ENCODE measurements around the gene MS4A3. TPM values are rescaled to one million over a fixed set of nuclear protein-coding genes. Genes with fewer than 3 reads are reported as not detected.

The MS4A3 gene
- total and polyA plus RNA-seq, 2 of the 4 experiments (the other 2 are of a cell fraction): not detected

DNA sequence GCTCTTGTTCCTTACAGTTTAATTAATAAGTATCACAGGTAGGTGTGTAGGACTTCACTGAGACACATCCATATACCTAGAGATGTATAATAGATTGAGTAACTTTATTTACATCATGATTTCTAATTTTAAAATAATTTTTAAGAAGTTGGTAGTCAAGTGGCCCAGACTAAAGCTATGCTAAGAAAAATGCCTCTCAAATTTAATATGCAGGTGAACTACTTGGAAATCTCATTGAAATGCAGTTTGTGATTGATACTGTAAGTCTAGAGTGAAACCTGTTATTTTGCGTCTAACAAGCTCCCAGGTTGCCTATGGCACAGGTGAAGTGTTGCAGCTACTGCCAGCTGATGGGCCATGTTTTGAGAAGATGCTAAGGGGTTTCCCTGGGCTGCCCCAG is 39.6 kb upstream of the MS4A3 start, which contains the start of gene OOSP4B:
TSS of gene OOSP4B (plus strand) at position 301 of the 400 bp plus-strand sequence.
- dilution Hi-C loops (cut with HindIII; ENCODE audit: low sequenced_read_pairs, unreplicated experiment) (no loop called here), intact Hi-C loops (cut with micrococcal nuclease) (no loop called here), in situ Hi-C loops (cut with MboI; ENCODE audit: low sequenced_read_pairs) (no loop called here)
- no peak within 1 kb of the TSS for H2BK5ac ChIP-seq (ENCODE audit: low read depth, low read length, poor library complexity, severe bottlenecking)
- no peak within 1 kb of the TSS for H2AFZ ChIP-seq (replicated peaks; ENCODE audit: low read length, poor library complexity)
- no peaks in the 10 kb centered on the region for H3K9me1 ChIP-seq (ENCODE audit: insufficient read depth, low read length)
- CTCF ChIA-PET: no interaction called here
- DNase-seq (no peak), ATAC-seq (ENCODE audit: low read depth) (no peak)
- H4K91ac ChIP-seq (ENCODE audit: insufficient read depth, low read depth, low read length): no peak within 1 kb of the TSS
- H2AK9ac ChIP-seq (replicated peaks; ENCODE audit: low read depth, low read length, poor library complexity): no peak within 1 kb of the TSS
- no peak within 1 kb of the TSS for H4K8ac ChIP-seq (ENCODE audit: low read depth in 2 of 2, low read length in 2 of 2)
- H3K9ac ChIP-seq (ENCODE audit: low read depth, low read length): no peak within 1 kb of the TSS
- H3K27me3 ChIP-seq (ENCODE audit: control insufficient read depth, insufficient read depth, low read length): no peaks in the 10 kb centered on the region
- no peak within 1 kb of the TSS for H2BK120ac ChIP-seq (ENCODE audit: low read depth, low read length)
- no peaks in the 10 kb centered on the region for H4K20me1 ChIP-seq (ENCODE audit: insufficient read depth, low read length)
- H3K36me3 ChIP-seq (ENCODE audit: control insufficient read depth, insufficient read depth, low read length): no peaks in the 10 kb centered on the region
- POLR2A ChIA-PET (ENCODE audit: unreplicated experiment): no interaction called here
- H3K4me2 ChIP-seq (ENCODE audit: low read depth, low read length): no peak within 1 kb of the TSS
- H3K27ac ChIP-seq (ENCODE audit: insufficient read depth, low read length): no peak within 1 kb of the TSS
- H3K18ac ChIP-seq (ENCODE audit: low read depth, low read length): no peak within 1 kb of the TSS
- H3K4ac ChIP-seq (ENCODE audit: low read depth, low read length): no peak within 1 kb of the TSS
- no peaks in the 10 kb centered on the region; the same call in none of the 2 replicates for H3K9me3 ChIP-seq (ENCODE audit: control insufficient read depth, insufficient read depth, low read length)
- no peak within 1 kb of the TSS for H3K56ac ChIP-seq (ENCODE audit: extremely low read depth, insufficient read depth, low read length)
- BruUV-seq (replicated peaks): no TSS peak
- H2AK5ac ChIP-seq (ENCODE audit: low read depth, low read length): no peak within 1 kb of the TSS
- H3K14ac ChIP-seq (replicated peaks; ENCODE audit: low read depth, low read length): no peak within 1 kb of the TSS
- H3K79me1 ChIP-seq (ENCODE audit: low read depth in 1 of 2, low read length in 2 of 2): no peaks in the 10 kb centered on the region
- no peak within 1 kb of the TSS for H3K23ac ChIP-seq (ENCODE audit: low read depth, low read length)
- H2BK15ac ChIP-seq (ENCODE audit: low read depth, low read length): no peak within 1 kb of the TSS
- no peak within 1 kb of the TSS for H4K5ac ChIP-seq (ENCODE audit: low read depth, low read length)
- TF ChIP-seq MAFK (IDR thresholded peaks at IDR 0.05; ENCODE audit: low read depth, low read length): no peak
- no peak for TF ChIP-seq MXI1 (IDR thresholded peaks at IDR 0.05; ENCODE audit: borderline replicate concordance, low read depth, low read length)
- no peak for TF ChIP-seq CTCF (conservative IDR thresholded peaks at IDR 0.05; ENCODE audit: low read depth, low read length)
- TF ChIP-seq SMC3 (IDR thresholded peaks at IDR 0.05; ENCODE audit: low read depth, low read length): no peak
- TF ChIP-seq MAZ (IDR thresholded peaks at IDR 0.05; ENCODE audit: borderline replicate concordance, low read depth, low read length): no peak
- no peak within 1 kb of the TSS for H3K4me3 ChIP-seq (ENCODE audit: insufficient read depth, low read depth, low read length)
- H2BK20ac ChIP-seq (ENCODE audit: low read depth, low read length): no peak within 1 kb of the TSS
- H3K4me1 ChIP-seq (ENCODE audit: control insufficient read depth, insufficient read depth, low read length): no peaks in the 10 kb centered on the region
- WGBS, 2 experiments (ENCODE audit: extremely low coverage in 2 of 2, insufficient read length in 1 of 2): no CpG with 5 or more reads among the region's 1 CpG
